Measurements from ENCODE around the gene STK32B. TPM values are rescaled to one million over a fixed set of nuclear protein-coding genes. Genes with fewer than 3 reads are reported as not detected.

The STK32B gene
- total and polyA plus RNA-seq, 5 donors from 2014 or later = not detected

DNA sequence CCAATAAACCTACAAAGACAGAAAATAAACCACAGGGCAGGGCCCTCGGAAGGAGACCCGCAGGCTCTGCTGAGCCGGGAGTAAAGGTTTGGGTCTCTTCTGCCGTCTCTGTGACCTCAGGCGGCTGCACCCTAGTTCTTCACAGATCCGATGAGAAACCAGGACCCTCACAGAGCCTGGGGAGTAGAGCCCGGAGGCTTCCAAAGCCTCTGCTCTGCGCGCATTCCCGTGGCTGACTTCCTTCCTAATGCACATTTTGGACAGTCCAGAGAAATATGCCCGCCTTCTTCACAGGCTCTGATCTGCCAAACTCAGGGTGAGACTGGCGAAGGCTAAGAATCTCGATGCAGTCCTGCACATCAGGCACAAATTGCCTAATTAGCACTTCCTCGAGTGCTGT is 411.6 kb downstream of the STK32B start:
- H3K27me3 ChIP-seq (ENCODE audit: control insufficient read depth, insufficient read depth, low read length) = no peaks in the 10 kb centered on the region
- no peak overlapping the region for H3K27ac ChIP-seq (ENCODE audit: insufficient read depth, low read length, poor library complexity, severe bottlenecking)
- H3K9me3 Mint-ChIP-seq = peaks cover 0 to 2% (median 0%) of the 10 kb centered on the region in 7 donors
- H3K27ac Mint-ChIP-seq = no peak overlapping the region
- no peaks in the 10 kb centered on the region for H3K36me3 Mint-ChIP-seq
- H3K4me1 ChIP-seq (ENCODE audit: control insufficient read depth, insufficient read depth, low read length, poor library complexity, severe bottlenecking) = no peaks in the 10 kb centered on the region
- H3K36me3 ChIP-seq (ENCODE audit: control insufficient read depth, insufficient read depth, low read length) = no peaks in the 10 kb centered on the region
- no peak for DNase-seq
- no peak for ATAC-seq (ENCODE audit: low read depth in 2 of 2)
- H3K4me3 Mint-ChIP-seq = no peak overlapping the region
- H3K27me3 Mint-ChIP-seq = no peaks in the 10 kb centered on the region
- H3K4me3 ChIP-seq (ENCODE audit: low read depth, low read length) = no peak overlapping the region
- H3K4me1 Mint-ChIP-seq = no peaks in the 10 kb centered on the region
- no peaks in the 10 kb centered on the region for H3K9me3 ChIP-seq (ENCODE audit: control insufficient read depth in 2 of 2, low read length in 2 of 2)

- H3K36me3 ChIP-seq (ENCODE audit: control insufficient read depth, insufficient read depth, low read length) = no peaks in the 10 kb centered on the region
- H3K27ac ChIP-seq (ENCODE audit: insufficient read depth, low read length, poor library complexity, severe bottlenecking) = no peak overlapping the region
- H3K27me3 ChIP-seq (ENCODE audit: control insufficient read depth, insufficient read depth, low read length) = no peaks in the 10 kb centered on the region
- ATAC-seq (ENCODE audit: low read depth in 2 of 2) = no peak
- Mint-ChIP-seq H3K36me3 (no peaks in the 10 kb centered on the region), H3K27ac (no peak overlapping the region), H3K27me3 (no peaks in the 10 kb centered on the region), H3K4me3 (no peak overlapping the region), H3K9me3 (peaks cover 0 to 2% (median 0%) of the 10 kb centered on the region in 7 donors), H3K4me1 (no peaks in the 10 kb centered on the region)
- H3K4me1 ChIP-seq (ENCODE audit: control insufficient read depth, insufficient read depth, low read length, poor library complexity, severe bottlenecking) = no peaks in the 10 kb centered on the region
- no peak overlapping the region for H3K4me3 ChIP-seq (ENCODE audit: low read depth, low read length)
- DNase-seq = no peak
- no peaks in the 10 kb centered on the region for H3K9me3 ChIP-seq (ENCODE audit: control insufficient read depth in 2 of 2, low read length in 2 of 2)
Measured at GRCh38 chr4:5463361-5463760, 412.1 kb downstream of the STK32B start.

GRCh38 chr4:5463936-5464650 is 412.8 kb downstream of the STK32B start:
- Histone ChIP-seq H3K4me1 (ENCODE audit: control insufficient read depth, insufficient read depth, low read length, poor library complexity, severe bottlenecking) (no peaks in the 10 kb centered on the region), H3K9me3 (ENCODE audit: control insufficient read depth in 2 of 2, low read length in 2 of 2) (no peaks in the 10 kb centered on the region), H3K27me3 (ENCODE audit: control insufficient read depth, insufficient read depth, low read length) (no peaks in the 10 kb centered on the region), H3K27ac (ENCODE audit: insufficient read depth, low read length, poor library complexity, severe bottlenecking) (no peak overlapping the region), H3K36me3 (ENCODE audit: control insufficient read depth, insufficient read depth, low read length) (no peaks in the 10 kb centered on the region), H3K4me3 (ENCODE audit: low read depth, low read length) (no peak overlapping the region)
- H3K27ac Mint-ChIP-seq = no peak overlapping the region
- no peaks in the 10 kb centered on the region for H3K36me3 Mint-ChIP-seq
- no peak overlapping the region for H3K4me3 Mint-ChIP-seq
- ATAC-seq (ENCODE audit: low read depth in 2 of 2) (no peak), DNase-seq (no peak)
- H3K9me3 Mint-ChIP-seq = peaks cover 0 to 2% (median 0%) of the 10 kb centered on the region in 7 donors
- no peaks in the 10 kb centered on the region for H3K4me1 Mint-ChIP-seq
- no peaks in the 10 kb centered on the region for H3K27me3 Mint-ChIP-seq

GRCh38 chr4:5465529-5465928 is 414.2 kb downstream of the STK32B start:
- Mint-ChIP-seq H3K27me3 (no peaks in the 10 kb centered on the region), H3K9me3 (peaks cover 0 to 2% (median 0%) of the 10 kb centered on the region in 7 donors), H3K4me3 (no peak overlapping the region), H3K4me1 (no peaks in the 10 kb centered on the region), H3K36me3 (no peaks in the 10 kb centered on the region), H3K27ac (no peak overlapping the region)
- ATAC-seq (ENCODE audit: low read depth in 2 of 2) (no peak), DNase-seq (no peak)
- Histone ChIP-seq H3K27me3 (ENCODE audit: control insufficient read depth, insufficient read depth, low read length) (no peaks in the 10 kb centered on the region), H3K27ac (ENCODE audit: insufficient read depth, low read length, poor library complexity, severe bottlenecking) (no peak overlapping the region), H3K36me3 (ENCODE audit: control insufficient read depth, insufficient read depth, low read length) (no peaks in the 10 kb centered on the region), H3K4me1 (ENCODE audit: control insufficient read depth, insufficient read depth, low read length, poor library complexity, severe bottlenecking) (no peaks in the 10 kb centered on the region), H3K9me3 (ENCODE audit: control insufficient read depth in 2 of 2, low read length in 2 of 2) (no peaks in the 10 kb centered on the region), H3K4me3 (ENCODE audit: low read depth, low read length) (no peak overlapping the region)

DNA sequence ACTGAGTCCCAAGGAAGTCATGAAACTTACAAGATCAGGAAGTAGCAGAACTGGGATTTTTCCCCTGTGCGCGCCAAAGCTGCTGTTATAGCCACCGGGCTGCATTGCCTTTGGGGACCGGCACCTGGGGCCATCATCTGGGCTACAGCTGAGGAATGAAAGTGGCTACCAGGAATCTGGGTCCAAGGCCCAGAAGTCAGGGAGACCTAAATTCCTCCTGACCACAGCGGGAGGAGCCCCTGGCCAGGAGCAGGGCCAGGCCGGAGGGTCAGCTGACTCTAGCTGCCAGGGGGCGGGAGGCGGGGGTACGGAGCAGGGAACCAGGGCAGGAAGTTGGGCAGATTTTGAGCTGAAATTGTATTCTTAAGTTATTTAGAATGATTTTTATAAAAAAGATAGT is 414.7 kb downstream of the STK32B start:
- H3K36me3 Mint-ChIP-seq = no peaks in the 10 kb centered on the region
- no peaks in the 10 kb centered on the region for H3K9me3 ChIP-seq (ENCODE audit: control insufficient read depth in 2 of 2, low read length in 2 of 2)
- H3K27ac Mint-ChIP-seq = no peak overlapping the region
- no peak overlapping the region for H3K4me3 ChIP-seq (ENCODE audit: low read depth, low read length)
- ATAC-seq (ENCODE audit: low read depth in 2 of 2) (no peak), DNase-seq (no peak)
- H3K36me3 ChIP-seq (ENCODE audit: control insufficient read depth, insufficient read depth, low read length) = no peaks in the 10 kb centered on the region
- peaks cover 0 to 2% (median 0%) of the 10 kb centered on the region in 7 donors for H3K9me3 Mint-ChIP-seq
- no peaks in the 10 kb centered on the region for H3K4me1 ChIP-seq (ENCODE audit: control insufficient read depth, insufficient read depth, low read length, poor library complexity, severe bottlenecking)
- H3K27me3 ChIP-seq (ENCODE audit: control insufficient read depth, insufficient read depth, low read length) = no peaks in the 10 kb centered on the region
- no peaks in the 10 kb centered on the region for H3K27me3 Mint-ChIP-seq
- H3K4me1 Mint-ChIP-seq = no peaks in the 10 kb centered on the region
- no peak overlapping the region for H3K4me3 Mint-ChIP-seq
- H3K27ac ChIP-seq (ENCODE audit: insufficient read depth, low read length, poor library complexity, severe bottlenecking) = no peak overlapping the region

DNA sequence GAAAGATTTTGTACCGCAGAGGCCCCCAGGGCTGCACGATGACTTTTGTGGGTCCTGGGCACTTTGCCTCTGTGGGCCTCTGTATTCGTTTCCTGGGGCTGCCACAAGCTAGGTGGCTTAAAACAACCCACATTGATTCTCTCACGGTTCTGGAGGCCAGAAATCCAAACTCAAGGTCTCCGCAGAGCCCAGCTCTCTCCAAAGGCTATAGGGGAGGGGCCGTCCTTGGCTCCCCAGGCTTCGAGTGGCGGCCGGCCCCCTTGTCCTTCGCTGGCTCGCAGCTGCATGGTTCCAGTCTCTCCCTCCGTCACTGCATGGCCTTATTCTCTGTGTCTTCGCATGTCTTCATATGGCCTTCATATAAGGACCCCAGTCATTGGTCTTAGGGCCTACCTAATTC is 415.8 kb downstream of the STK32B start:
- H3K27ac Mint-ChIP-seq = no peak overlapping the region
- H3K9me3 ChIP-seq (ENCODE audit: control insufficient read depth in 2 of 2, low read length in 2 of 2) = no peaks in the 10 kb centered on the region
- no peak overlapping the region for H3K4me3 ChIP-seq (ENCODE audit: low read depth, low read length)
- H3K27me3 ChIP-seq (ENCODE audit: control insufficient read depth, insufficient read depth, low read length) = no peaks in the 10 kb centered on the region
- peaks cover 4% of the 10 kb centered on the region for H3K27me3 Mint-ChIP-seq
- H3K36me3 Mint-ChIP-seq = no peaks in the 10 kb centered on the region
- no peak overlapping the region for H3K27ac ChIP-seq (ENCODE audit: insufficient read depth, low read length, poor library complexity, severe bottlenecking)
- no peak for ATAC-seq (ENCODE audit: low read depth in 2 of 2)
- H3K4me3 Mint-ChIP-seq = no peak overlapping the region
- H3K9me3 Mint-ChIP-seq = no peaks in the 10 kb centered on the region
- DNase-seq = no peak
- H3K4me1 Mint-ChIP-seq = no peaks in the 10 kb centered on the region
- H3K36me3 ChIP-seq (ENCODE audit: control insufficient read depth, insufficient read depth, low read length) = no peaks in the 10 kb centered on the region
- H3K4me1 ChIP-seq (ENCODE audit: control insufficient read depth, insufficient read depth, low read length, poor library complexity, severe bottlenecking) = no peaks in the 10 kb centered on the region

- Histone ChIP-seq H3K36me3 (ENCODE audit: control insufficient read depth, insufficient read depth, low read length) (no peaks in the 10 kb centered on the region), H3K4me3 (ENCODE audit: low read depth, low read length) (no peak overlapping the region), H3K9me3 (ENCODE audit: control insufficient read depth in 2 of 2, low read length in 2 of 2) (no peaks in the 10 kb centered on the region), H3K27ac (ENCODE audit: insufficient read depth, low read length, poor library complexity, severe bottlenecking) (no peak overlapping the region), H3K4me1 (ENCODE audit: control insufficient read depth, insufficient read depth, low read length, poor library complexity, severe bottlenecking) (no peaks in the 10 kb centered on the region), H3K27me3 (ENCODE audit: control insufficient read depth, insufficient read depth, low read length) (no peaks in the 10 kb centered on the region)
- ATAC-seq (ENCODE audit: low read depth in 2 of 2) (no peak), DNase-seq (no peak)
- Mint-ChIP-seq H3K9me3 (no peaks in the 10 kb centered on the region), H3K4me3 (no peak overlapping the region), H3K27ac (no peak overlapping the region), H3K36me3 (no peaks in the 10 kb centered on the region), H3K27me3 (peaks cover 4% of the 10 kb centered on the region), H3K4me1 (no peaks in the 10 kb centered on the region)
Measured at GRCh38 chr4:5469151-5469775, 418.0 kb downstream of the STK32B start.

- Mint-ChIP-seq H3K27ac (no peak overlapping the region), H3K4me3 (peak overlapping the region in 1 of 4 donors; percentile 43)
Measured at GRCh38 chr4:5469861-5470260, 418.6 kb downstream of the STK32B start.

More at GRCh38 chr4:5469861-5470260, 418.6 kb downstream of the STK32B start:
- ATAC-seq (ENCODE audit: low read depth in 2 of 2) (no peak), DNase-seq (no peak)
- Mint-ChIP-seq H3K4me1 (no peaks in the 10 kb centered on the region), H3K9me3 (peaks cover 0 to 1% (median 0%) of the 10 kb centered on the region in 7 donors), H3K36me3 (no peaks in the 10 kb centered on the region), H3K27me3 (peaks cover 4% of the 10 kb centered on the region)
- no peaks in the 10 kb centered on the region for H3K36me3 ChIP-seq (ENCODE audit: control insufficient read depth, insufficient read depth, low read length)
- no peaks in the 10 kb centered on the region for H3K9me3 ChIP-seq (ENCODE audit: control insufficient read depth in 2 of 2, low read length in 2 of 2)
- H3K27ac ChIP-seq (ENCODE audit: insufficient read depth, low read length, poor library complexity, severe bottlenecking) = no peak overlapping the region
- H3K27me3 ChIP-seq (ENCODE audit: control insufficient read depth, insufficient read depth, low read length) = no peaks in the 10 kb centered on the region
- H3K4me3 ChIP-seq (ENCODE audit: low read depth, low read length) = no peak overlapping the region
- no peaks in the 10 kb centered on the region for H3K4me1 ChIP-seq (ENCODE audit: control insufficient read depth, insufficient read depth, low read length, poor library complexity, severe bottlenecking)

Data from CD4-positive, CD25-positive, alpha-beta regulatory T cell (primary cell).